GM18951 (cell line): Measurements from ENCODE around the gene ANKRD11.
"Not testable (repeated sequence)": the region's sequence is repeated elsewhere in the genome, so short reads cannot be mapped to it uniquely, and the experiment has no call there.

ENCODE experiments used
- POLR2A ChIP-seq: IDR thresholded peaks from 4 replicates; pipeline ENCODE4 v1.6.1; 2011; ENCODE audit warnings: mild to moderate bottlenecking; ENCODE audit not compliant: insufficient read length, insufficient read depth; ENCODE audit errors: extremely low read depth
- in situ Hi-C: fragments of 300-500 bp; cut with MboI; formaldehyde crosslinking; loops from one replicate; pipeline ENCODE4 v1.12.0; 2022; ENCODE audit warnings: low sequenced_read_pairs, mixed read lengths, inconsistent platforms; ENCODE audit not compliant: unreplicated experiment

ANKRD11 gene

DNA sequence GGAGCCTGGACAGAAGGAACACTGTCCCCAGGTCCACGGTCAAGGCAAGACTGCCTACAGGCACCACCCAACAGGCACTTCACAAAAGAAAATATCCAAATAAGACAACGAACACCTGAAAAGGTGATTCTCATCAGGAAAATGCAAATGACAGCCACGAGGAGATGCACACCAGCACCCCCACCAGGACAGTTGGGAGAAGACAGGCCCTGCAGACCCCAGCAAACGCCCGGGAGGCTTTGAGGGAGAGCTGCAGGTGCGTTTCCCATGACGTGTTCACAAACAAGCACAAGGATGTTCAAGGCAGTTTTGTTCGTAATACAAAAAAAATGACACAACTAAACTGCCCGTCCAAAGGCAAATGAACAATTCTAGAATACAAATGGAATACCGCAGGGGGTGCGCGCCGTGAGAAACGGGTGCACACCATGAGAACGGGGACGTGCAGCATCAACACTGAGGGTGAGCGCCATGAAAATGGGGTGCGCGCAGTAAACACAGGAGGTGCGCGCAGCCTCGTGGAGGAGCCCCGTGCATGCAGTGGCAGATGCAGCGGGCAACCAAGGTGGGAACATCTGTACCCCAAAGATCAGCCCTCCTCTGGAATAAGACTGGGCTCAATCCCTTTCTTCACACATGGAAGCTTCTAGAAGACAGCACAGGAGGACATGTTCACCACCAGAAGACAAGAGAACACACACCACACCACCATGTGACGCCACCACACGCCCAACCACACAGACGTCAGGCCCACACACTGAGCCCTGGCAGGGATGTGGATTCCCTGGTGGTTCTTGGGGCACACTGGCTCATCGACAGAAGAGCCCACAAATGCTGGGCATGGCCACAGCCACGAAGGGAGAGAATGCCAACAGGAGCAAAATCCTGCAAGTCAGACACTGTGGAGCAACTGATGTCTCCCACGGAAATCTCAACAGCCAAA is 181.7 kb downstream of the ANKRD11 start:
- TF ChIP-seq POLR2A = no peak
- in situ Hi-C loops = no loop called here

DNA sequence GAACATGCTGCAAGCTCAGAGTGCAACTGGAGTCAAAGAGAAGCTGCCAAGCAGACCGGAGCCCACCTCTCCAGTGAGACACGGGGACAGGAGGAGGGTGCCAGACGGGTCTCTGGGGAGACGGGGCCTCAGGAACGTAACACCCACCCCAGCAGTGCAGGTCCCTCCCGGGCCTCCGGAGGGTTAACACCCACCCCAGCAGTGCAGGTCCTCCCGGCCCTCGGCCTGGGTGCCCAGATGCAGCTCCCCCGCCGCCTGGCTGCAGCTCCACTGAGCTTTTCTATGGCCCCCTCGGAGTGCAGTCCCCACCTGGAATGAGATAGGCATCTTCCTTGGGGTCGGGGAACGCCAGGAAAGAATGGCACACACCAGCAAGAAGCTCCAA is 182.9 kb downstream of the ANKRD11 start:
- no peak for TF ChIP-seq POLR2A
- in situ Hi-C loops = no loop called here

DNA sequence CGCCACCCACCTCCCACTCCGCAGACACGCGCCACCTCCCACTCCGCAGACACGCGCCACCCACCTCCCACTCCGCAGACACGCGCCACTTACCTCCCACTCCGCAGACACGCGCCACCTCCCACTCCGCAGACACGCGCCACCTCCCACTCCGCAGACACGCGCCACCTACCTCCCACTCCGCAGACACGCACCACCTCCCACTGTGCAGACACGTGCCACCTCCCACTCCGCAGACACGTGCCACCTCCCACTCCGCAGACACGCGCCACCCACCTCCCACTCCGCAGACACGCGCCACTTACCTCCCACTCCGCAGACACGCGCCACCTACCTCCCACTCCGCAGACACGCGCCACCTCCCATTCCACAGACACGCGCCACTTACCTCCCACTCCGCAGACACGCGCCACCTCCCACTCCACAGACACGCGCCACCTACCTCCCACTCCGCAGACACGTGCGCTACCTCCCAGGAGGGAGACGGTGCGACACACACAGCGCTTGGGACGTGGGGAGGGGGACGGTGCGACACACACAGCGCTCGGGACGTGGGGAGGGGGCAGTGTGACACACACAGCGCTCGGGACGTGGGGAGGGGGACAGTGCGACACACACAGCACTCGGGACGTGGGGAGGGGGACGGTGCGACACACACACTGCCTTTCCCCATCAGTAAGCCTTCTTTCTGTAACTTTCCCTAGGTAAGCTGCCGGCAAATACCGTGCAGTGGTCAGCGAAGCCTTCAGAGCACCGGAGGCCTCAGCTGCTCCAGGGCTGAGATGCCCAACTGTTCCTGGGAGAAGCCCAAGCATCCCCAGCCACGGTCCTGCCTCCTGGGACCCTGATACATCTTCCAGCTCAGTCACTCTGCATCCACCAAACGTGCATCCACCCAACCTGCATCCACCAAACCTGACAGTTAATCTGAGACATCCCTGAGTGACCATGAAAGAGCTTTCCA is 183.6 kb downstream of the ANKRD11 start:
- in situ Hi-C loops = not testable (repeated sequence)

DNA sequence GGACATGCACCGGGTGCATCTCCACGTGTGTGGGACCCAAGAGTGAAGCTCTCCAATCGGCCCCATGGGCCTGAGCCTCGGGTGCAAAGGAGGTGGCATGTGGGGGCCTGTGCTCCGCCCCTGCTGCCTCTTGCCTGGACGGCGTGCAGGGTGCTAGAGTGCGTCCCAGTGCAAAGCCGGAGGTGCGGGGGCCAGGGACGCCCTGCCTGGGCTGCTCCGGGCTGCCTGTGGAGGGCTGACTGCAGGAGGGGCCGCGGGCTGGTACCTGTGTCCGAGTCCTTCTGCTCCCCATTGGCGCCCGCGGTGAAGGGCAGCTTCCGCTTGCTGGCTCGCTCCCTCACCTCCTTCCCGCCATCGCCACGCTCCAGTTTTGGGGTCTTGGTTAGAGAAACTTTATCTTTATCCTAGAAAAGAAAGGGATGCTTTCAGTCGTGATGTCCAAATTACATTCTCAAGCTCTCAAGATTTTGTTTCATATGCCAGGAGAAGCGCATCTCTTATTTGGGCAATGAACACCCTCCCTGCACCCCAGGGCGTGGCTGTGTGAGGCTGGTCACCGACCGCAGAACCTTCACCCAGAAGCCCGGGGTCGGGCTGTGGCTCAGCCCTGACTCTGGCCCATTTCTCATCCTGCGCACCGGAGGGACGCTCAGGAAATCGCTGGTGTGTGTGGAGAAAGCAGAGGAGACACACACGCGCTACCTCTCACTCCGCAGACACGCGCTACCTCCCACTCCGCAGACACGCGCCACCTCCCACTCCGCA is 185.2 kb downstream of the ANKRD11 start:
- in situ Hi-C loops = no loop called here
- TF ChIP-seq POLR2A = no peak

DNA sequence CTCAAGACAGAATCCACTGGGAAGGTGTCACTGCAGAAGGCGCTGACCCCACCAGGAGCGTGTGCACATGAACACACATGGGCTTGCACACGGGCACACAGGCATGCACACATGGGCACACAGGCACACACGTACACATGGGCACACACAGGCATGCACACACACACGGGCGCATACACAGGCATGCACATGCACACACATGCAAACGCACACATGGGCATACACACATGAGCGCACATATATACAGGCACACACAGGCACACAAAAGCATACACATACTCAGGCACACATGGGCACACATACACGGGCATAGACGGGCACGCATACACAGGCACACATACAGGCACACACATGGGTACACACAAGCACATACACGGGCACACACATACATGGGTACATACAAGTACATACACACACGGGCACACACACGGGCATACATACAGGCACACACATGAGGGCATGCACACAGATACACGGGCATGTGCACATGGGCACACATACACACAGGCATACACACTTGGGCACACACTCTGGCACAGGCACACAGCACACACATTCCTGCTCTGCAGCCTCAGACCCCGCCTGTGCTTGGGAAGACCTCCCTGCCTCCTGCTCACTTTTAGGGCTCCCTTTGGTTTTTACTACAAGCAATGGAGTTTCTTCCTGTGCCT is 186.0 kb downstream of the ANKRD11 start:
- no peak for TF ChIP-seq POLR2A

DNA sequence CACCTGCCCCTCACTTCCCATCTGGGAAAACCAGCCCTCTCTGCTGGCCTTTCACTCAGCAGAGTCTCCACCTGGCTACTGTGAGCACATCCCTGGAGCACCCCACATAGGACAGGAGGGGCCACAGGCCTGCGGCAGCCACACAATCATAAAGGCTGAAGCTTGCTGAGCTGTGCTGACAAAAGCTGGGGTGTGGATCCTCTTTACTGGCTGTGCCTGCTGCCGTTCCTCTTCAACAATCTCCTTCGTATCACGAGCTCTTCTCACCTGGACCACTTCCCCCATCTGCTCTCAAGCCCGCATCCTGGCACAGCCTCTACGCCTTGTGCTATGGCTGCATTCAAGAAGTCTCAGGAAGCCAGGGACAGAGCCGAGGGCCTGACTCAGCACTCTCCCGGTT is 186.7 kb downstream of the ANKRD11 start:
- in situ Hi-C loops = no loop called here
- no peak for TF ChIP-seq POLR2A

More for the DNA sequence above, 186.0 kb downstream of the ANKRD11 start:
- in situ Hi-C loops = no loop called here

DNA sequence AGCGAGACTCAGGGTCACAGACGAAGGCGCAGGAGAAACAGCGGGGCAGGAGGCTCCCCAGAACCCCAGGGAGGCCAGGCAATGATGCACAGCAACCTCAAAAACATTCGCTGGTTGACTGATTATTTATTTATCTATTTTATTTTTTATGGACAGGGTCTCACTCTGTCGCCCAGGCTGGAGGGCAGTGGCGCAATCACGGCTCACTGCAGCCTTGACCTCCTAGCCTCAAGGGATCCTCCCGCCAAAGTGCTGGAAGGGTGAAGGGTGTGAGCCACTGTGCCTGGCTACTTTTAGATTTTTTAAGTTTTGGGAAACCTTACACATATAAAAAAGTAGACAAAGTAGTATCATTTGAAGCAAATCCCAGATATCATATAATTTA is 189.4 kb downstream of the ANKRD11 start:
- in situ Hi-C loops = no loop called here
- no peak for TF ChIP-seq POLR2A

DNA sequence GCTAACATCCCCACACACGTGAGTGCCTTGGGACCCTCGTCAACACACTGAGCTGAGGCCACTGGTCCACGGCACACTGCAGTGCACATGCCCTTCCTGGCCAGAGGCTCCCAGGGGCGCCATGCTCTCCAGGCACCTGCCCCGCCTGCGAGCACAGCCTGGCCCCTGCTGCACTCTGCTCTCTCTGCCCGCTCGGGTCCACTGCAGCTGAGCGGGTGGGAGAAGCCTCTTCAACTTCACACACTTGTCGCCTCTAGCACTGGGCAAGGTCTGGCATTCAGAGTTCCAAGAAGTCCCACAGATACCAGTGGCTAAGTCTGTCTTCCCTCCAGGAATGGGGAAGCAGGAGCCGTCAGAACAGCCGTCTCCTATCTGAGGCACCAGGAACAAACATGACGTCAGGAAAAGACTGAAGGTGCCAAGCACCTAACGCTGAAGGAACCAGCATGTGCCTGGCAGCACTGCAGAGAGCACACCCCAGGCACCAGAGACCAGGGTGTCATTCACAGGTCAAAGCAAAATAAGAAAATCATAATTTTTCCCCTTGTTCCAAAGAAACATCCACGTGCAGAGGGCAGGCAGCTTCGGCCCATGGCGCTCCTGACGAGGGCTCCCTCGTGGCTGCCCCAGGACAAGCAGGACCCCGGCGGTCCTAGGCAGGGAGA is 189.9 kb downstream of the ANKRD11 start:
- in situ Hi-C loops = no loop called here
- no peak for TF ChIP-seq POLR2A

DNA sequence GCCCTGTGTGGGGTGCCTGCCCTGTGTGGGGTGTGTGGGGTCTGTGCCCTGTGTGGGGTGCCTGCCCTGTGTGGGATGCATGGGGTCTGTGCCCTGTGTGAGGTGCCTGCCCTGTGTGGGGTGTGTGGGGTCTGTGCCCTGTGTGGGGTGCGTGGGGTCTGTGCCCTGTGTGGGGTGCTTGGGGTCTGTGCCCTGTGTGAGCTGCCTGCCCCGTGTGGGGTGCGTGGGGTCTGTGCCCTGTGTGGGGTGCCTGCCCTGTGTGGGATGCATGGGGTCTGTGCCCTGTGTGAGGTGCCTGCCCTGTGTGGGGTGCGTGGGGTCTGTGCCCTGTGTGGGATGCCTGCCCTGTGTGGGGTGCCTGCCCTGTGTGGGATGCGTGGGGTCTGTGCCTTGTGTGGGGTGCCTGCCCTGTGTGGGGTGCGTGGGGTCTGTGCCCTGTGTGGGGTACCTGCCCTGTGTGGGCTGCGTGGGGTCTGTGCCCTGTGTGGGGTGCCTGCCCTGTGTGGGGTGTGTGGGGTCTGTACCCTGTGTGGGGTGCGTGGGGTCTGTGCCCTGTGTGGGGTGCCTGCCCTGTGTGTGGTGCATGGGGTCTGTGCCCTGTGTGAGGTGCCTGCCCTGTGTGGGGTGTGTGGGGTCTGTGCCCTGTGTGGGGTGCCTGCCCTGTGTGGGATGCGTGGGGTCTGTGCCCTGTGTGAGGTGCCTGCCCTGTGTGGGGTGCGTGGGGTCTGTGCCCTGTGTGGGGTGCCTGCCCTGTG is 190.8 kb downstream of the ANKRD11 start:
- in situ Hi-C loops = not testable (repeated sequence)

DNA sequence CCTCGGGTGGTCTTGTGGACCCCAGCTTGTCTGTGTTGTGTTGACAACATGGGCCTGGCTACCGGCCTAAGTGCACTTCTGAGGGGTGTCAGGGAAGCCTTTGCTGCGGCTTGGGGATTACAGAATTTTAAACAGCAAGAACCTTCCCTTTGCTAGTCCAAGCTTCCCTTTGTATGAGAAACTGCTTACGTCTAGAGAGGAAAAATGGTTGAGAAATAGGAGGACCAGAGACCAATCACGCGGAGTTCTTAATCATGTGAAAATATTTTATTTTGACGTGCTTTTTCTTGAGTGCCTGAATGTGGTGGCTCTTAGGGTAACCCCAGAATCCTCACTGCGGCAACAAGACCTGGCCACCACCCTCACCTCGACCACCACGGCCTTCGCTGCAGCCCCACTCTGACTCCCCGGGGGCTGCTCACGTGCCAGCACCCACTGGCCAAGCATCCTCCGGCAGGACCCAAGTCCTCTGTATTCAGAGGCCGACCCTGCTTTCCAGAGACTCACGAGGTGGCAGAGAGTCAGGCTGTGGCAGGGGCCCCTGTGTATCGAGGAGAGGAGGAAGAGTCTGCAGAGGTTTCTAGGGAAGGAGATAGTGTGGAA is 191.6 kb downstream of the ANKRD11 start:
- in situ Hi-C loops = no loop called here
- TF ChIP-seq POLR2A = no peak

DNA sequence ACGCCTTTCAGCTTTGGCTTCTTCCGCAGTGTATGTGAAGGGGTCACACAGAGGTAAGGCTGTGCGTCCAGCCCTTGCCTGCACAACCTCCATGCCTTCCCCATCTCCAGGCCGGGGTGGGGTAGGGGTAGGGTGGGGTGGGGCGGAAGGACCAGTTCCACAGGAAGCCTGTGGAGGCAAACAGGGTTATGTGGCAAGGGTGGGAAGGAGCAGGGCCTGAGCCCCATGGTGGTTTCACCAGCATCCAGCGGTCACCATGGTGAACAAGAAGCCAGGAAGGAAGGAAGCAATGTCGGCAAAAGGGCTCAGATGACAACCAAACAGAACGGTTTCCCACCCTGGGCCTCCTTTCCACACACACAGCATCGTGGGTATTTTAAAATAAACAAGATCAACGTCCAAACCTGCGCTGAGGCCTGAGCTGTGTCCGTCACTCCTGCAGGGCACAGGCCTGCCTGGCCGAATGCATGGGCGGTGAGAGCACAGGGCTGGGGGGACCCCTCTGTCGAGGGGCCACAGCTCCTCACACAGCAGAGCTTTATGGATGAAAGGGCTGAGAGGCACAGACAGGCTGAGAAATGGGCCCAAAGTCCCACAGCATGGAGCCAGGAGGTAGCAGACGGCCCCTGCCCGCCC is 192.3 kb downstream of the ANKRD11 start:
- in situ Hi-C loops = no loop called here
- TF ChIP-seq POLR2A = no peak
